NCI-H526 (cell line): ENCODE data around the gene ILK.

Experiments
- DNase-seq, 2 experiments: peaks; one replicate each; lab custom pipeline; 2025; lab: John Stamatoyannopoulos, UW

Gene ILK

GRCh38 chr11:6606471-6607189, 3.1 kb downstream of the ILK start:
- DNase-seq = peak in 1 of 2 experiments; percentile 72

- no peak for DNase-seq
Measured at GRCh38 chr11:6607190-6607795, 3.7 kb downstream of the ILK start.

GRCh38 chr11:6608011-6608410, 4.4 kb downstream of the ILK start:
- no peak for DNase-seq

GRCh38 chr11:6608726-6609501, 5.3 kb downstream of the ILK start:
- DNase-seq = no peak

GRCh38 chr11:6609502-6610015, 6.0 kb downstream of the ILK start:
- no peak for DNase-seq

GRCh38 chr11:6610591-6610990, 7.0 kb downstream of the ILK start:
- DNase-seq = no peak

GRCh38 chr11:6611092-6611962, 7.8 kb downstream of the ILK start:
- DNase-seq = peak in 1 of 2 experiments; percentile 56

- DNase-seq = no peak
Measured at GRCh38 chr11:6611963-6612212, 8.3 kb downstream of the ILK start.

- DNase-seq = peak; percentile 92 to 99
Measured at GRCh38 chr11:6612213-6613041, 8.9 kb downstream of the ILK start, which contains the start of gene TAF10. TSS of gene TAF10 (minus strand) at chr11:6612216. CDS start at chr11:6612189, 27 bp downstream.

GRCh38 chr11:6613496-6613895, 9.9 kb downstream of the ILK start:
- DNase-seq = no peak

- DNase-seq = no peak
Measured at GRCh38 chr11:6614446-6614845, 10.9 kb downstream of the ILK start.

- DNase-seq = no peak
Measured at GRCh38 chr11:6615046-6615445, 11.5 kb downstream of the ILK start.

GRCh38 chr11:6615882-6616585, 12.5 kb downstream of the ILK start:
- no peak for DNase-seq

GRCh38 chr11:6616596-6617250, 13.1 kb downstream of the ILK start:
- DNase-seq = no peak

- DNase-seq = no peak
Measured at GRCh38 chr11:6617315-6617781, 13.8 kb downstream of the ILK start.

- no peak for DNase-seq
Measured at GRCh38 chr11:6618117-6619003, 14.8 kb downstream of the ILK start.

- DNase-seq = peak; percentile 90 to 96
Measured at GRCh38 chr11:6619004-6619745, 15.6 kb downstream of the ILK start, which contains the start of gene TPP1. TSS of gene TPP1 (minus strand) at chr11:6619422. CDS start at chr11:6619400, 22 bp downstream.

GRCh38 chr11:6620636-6621035, 17.1 kb downstream of the ILK start:
- no peak for DNase-seq
